ENCODE results near the gene DDX17.
A peak's percentile ranks its signal among the peaks of the same experiment; 100 is the strongest.

The DDX17 gene

GRCh38 chr22:38523479-38523878 is 17.4 kb upstream of the DDX17 start:
- no peak for TF ChIP-seq CTCF (conservative IDR thresholded peaks at IDR 0.05; ENCODE audit: low read length)
- no peak overlapping the region for H3K4me3 ChIP-seq (ENCODE audit: low read length)
- no peak for DNase-seq (ENCODE audit: low read depth)

GRCh38 chr22:38523029-38523428 is 16.9 kb upstream of the DDX17 start:
- no peak for DNase-seq (ENCODE audit: low read depth)
- no peak for TF ChIP-seq CTCF (conservative IDR thresholded peaks at IDR 0.05; ENCODE audit: low read length)
- no peak overlapping the region for H3K4me3 ChIP-seq (ENCODE audit: low read length)

GRCh38 chr22:38519453-38520250 is 13.5 kb upstream of the DDX17 start:
- no peak for TF ChIP-seq CTCF (conservative IDR thresholded peaks at IDR 0.05; ENCODE audit: low read length)
- H3K4me3 ChIP-seq (ENCODE audit: low read length): no peak overlapping the region
- no peak for DNase-seq (ENCODE audit: low read depth)

- TF ChIP-seq CTCF (conservative IDR thresholded peaks at IDR 0.05; ENCODE audit: low read length): no peak
- no peak for DNase-seq (ENCODE audit: low read depth)
- no peak overlapping the region for H3K4me3 ChIP-seq (ENCODE audit: low read length)
Measured at GRCh38 chr22:38518620-38519019, 12.5 kb upstream of the DDX17 start.

- DNase-seq (ENCODE audit: low read depth): no peak
- no peak for TF ChIP-seq CTCF (conservative IDR thresholded peaks at IDR 0.05; ENCODE audit: low read length)
- H3K4me3 ChIP-seq (ENCODE audit: low read length): no peak overlapping the region
Measured at GRCh38 chr22:38513063-38513462, 7.0 kb upstream of the DDX17 start.

- TF ChIP-seq CTCF (conservative IDR thresholded peaks at IDR 0.05; ENCODE audit: low read length): no peak
- no peak overlapping the region for H3K4me3 ChIP-seq (ENCODE audit: low read length)
- no peak for DNase-seq (ENCODE audit: low read depth)
Measured at GRCh38 chr22:38510416-38510970, 4.4 kb upstream of the DDX17 start.

- H3K4me3 ChIP-seq (ENCODE audit: low read length): peak overlapping the region; percentile 67
- DNase-seq (ENCODE audit: low read depth): peak; percentile 78
- no peak for TF ChIP-seq CTCF (conservative IDR thresholded peaks at IDR 0.05; ENCODE audit: low read length)
Measured at GRCh38 chr22:38505541-38506117, 482 bp downstream of the DDX17 start.

All from AG10803 (cell line).